DOHH2 (cell line): Measurements from ENCODE around the gene DNAL4.

Experiments
- H3F3A ChIP-seq: fragments of 200-600 bp; sonication (generic), shearing (Covaris generic); 2 replicates; pipeline ENCODE4 v1.6.0; 2016; ENCODE audit warnings: antibody characterized with exemption, mild to moderate bottlenecking; ENCODE audit not compliant: control insufficient read depth, insufficient read depth
- H3K27ac ChIP-seq: fragments of 200-600 bp; sonication (generic); 2 replicates; pipeline ENCODE4 v1.5.1; 2014; ENCODE audit warnings: low read depth, mild to moderate bottlenecking, low read length, moderate library complexity
- H3K27me3 ChIP-seq: fragments of 200-600 bp; sonication (generic); 2 replicates; pipeline ENCODE4 v1.6.1; 2014; ENCODE audit warnings: mild to moderate bottlenecking, low read length, mixed read lengths; ENCODE audit not compliant: control insufficient read depth
- H3K36me3 ChIP-seq: fragments of 200-600 bp; sonication (generic); 2 replicates; pipeline ENCODE4 v1.6.1; 2014; ENCODE audit warnings: mild to moderate bottlenecking, low read length, moderate library complexity, mixed read lengths; ENCODE audit not compliant: control insufficient read depth
- H3K4me1 ChIP-seq: fragments of 200-600 bp; sonication (generic); 2 replicates; pipeline ENCODE4 v1.6.1; 2014; ENCODE audit warnings: mild to moderate bottlenecking, low read length, mixed read lengths; ENCODE audit not compliant: control insufficient read depth
- H3K4me2 ChIP-seq: fragments of 200-600 bp; sonication (generic); 2 replicates; pipeline ENCODE4 v1.6.0; 2014; ENCODE audit warnings: mild to moderate bottlenecking, low read length, moderate library complexity
- H3K4me3 ChIP-seq: fragments of 200-600 bp; sonication (generic); 2 replicates; pipeline ENCODE4 v1.5.1; 2014; ENCODE audit warnings: mild to moderate bottlenecking, low read length, mixed read lengths
- H3K79me2 ChIP-seq: fragments of 200-600 bp; sonication (generic); 2 replicates; pipeline ENCODE4 v1.6.1; 2014; ENCODE audit warnings: mild to moderate bottlenecking, low read length, mixed read lengths; ENCODE audit not compliant: control insufficient read depth
- H3K9me2 ChIP-seq: fragments of 200-600 bp; sonication (generic); replicated peaks from 2 replicates; pipeline ENCODE4 v1.6.1; 2014; ENCODE audit warnings: mild to moderate bottlenecking, low read length, mixed read lengths; ENCODE audit not compliant: control insufficient read depth
- H3K9me3 ChIP-seq: fragments of 200-600 bp; sonication (generic); 2 replicates; pipeline ENCODE4 v1.6.1; 2014; ENCODE audit warnings: antibody characterized with exemption, low read length, mixed read lengths; ENCODE audit not compliant: control insufficient read depth, insufficient read depth
- H4K20me1 ChIP-seq: fragments of 200-600 bp; sonication (generic); 2 replicates; pipeline ENCODE4 v1.6.0; 2014; ENCODE audit warnings: low read depth, mild to moderate bottlenecking, antibody characterized with exemption, low read length, moderate library complexity; ENCODE audit not compliant: control insufficient read depth, insufficient read depth
- EZH2phosphoT487 ChIP-seq: fragments of 200-600 bp; sonication (generic); IDR thresholded peaks from 2 replicates; pipeline ENCODE4 v1.6.1; 2017; ENCODE audit warnings: borderline replicate concordance, mild to moderate bottlenecking, antibody characterized with exemption, low read length, moderate library complexity, mixed read lengths
- TF ChIP-seq, protein P1 (sequence below): fragments of 200-600 bp; sonication (generic); IDR thresholded peaks from one replicate; pipeline ENCODE4 v1.5.1; 2014; ENCODE audit warnings: antibody characterized with exemption, mild to moderate bottlenecking, low read depth, low read length; ENCODE audit not compliant: poor library complexity, severe bottlenecking

DNAL4 gene

DNA sequence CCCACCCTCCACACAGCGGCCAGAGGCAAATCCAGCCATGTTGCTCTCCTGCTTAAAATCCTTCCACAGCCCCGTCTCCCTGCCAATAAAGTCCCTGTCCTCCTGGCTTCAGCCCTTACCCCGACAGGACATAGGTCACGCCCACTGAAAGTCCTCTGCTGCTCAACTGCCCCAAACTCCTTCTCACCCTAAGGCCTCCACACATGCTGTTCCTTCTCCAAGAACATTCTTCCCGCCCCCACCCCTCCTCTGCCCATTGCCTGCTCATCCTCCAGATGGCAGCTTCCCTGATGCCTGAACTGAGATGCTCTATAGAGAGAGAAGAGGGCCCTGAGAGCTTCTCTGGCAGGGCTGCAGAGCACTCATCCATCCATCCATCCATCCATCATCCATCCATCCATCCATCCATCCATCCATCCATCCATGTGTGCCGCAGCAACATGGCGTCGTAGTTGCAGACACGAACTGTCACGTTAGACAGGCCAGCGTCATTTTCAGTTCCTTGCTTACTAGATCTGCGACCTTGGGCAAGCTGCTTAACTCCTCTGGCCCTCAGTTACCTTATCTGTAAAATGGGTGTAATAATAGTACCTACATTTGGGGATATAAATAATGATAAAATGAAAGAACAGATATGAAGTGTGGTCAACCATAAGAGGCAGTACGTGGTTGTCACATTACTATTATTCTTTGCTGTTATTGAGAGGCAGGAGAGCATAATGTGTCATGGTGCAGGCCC is 40.4 kb upstream of the DNAL4 start:
- Histone ChIP-seq H3K4me3 (no peak overlapping the region), H3K36me3 (no peaks in the 10 kb centered on the region), H3K27ac (no peak overlapping the region), H4K20me1 (no peaks in the 10 kb centered on the region), H3K27me3 (no peaks in the 10 kb centered on the region), H3K4me2 (no peak overlapping the region), H3K4me1 (no peaks in the 10 kb centered on the region), H3K9me3 (no peaks in the 10 kb centered on the region), H3K9me2 (no peaks in the 10 kb centered on the region), H3F3A (no peaks in the 10 kb centered on the region), H3K79me2 (no peaks in the 10 kb centered on the region)
- TF ChIP-seq EZH2phosphoT487, result no peak
- TF ChIP-seq, protein P1, sequence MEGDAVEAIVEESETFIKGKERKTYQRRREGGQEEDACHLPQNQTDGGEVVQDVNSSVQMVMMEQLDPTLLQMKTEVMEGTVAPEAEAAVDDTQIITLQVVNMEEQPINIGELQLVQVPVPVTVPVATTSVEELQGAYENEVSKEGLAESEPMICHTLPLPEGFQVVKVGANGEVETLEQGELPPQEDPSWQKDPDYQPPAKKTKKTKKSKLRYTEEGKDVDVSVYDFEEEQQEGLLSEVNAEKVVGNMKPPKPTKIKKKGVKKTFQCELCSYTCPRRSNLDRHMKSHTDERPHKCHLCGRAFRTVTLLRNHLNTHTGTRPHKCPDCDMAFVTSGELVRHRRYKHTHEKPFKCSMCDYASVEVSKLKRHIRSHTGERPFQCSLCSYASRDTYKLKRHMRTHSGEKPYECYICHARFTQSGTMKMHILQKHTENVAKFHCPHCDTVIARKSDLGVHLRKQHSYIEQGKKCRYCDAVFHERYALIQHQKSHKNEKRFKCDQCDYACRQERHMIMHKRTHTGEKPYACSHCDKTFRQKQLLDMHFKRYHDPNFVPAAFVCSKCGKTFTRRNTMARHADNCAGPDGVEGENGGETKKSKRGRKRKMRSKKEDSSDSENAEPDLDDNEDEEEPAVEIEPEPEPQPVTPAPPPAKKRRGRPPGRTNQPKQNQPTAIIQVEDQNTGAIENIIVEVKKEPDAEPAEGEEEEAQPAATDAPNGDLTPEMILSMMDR, result no peak

DNA sequence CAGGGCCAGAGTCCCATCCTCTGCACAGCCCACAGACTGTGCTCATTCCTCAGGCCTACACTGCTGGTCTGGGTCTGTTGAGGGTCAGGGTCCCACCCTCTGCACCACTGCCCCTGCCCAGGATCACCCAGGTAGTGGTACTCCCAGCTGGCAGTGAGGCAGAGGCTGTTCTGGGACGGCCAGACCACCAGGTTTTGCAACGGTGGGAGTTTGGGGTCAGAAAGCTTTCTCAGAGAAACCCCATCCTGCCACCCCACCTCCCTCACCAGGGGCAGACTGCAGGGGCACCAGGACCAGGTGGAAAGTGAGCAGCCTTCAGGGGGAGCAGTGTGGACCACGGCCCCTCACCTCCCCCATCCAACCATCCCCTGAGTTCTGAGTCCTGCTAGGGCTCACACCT is 39.1 kb upstream of the DNAL4 start:
- Histone ChIP-seq H3K27ac (no peak overlapping the region), H3K36me3 (no peaks in the 10 kb centered on the region), H3K9me3 (no peaks in the 10 kb centered on the region), H3K4me3 (no peak overlapping the region), H3K4me2 (no peak overlapping the region), H3K79me2 (no peaks in the 10 kb centered on the region), H3K27me3 (no peaks in the 10 kb centered on the region), H3K9me2 (no peaks in the 10 kb centered on the region), H3K4me1 (no peaks in the 10 kb centered on the region), H4K20me1 (no peaks in the 10 kb centered on the region), H3F3A (no peaks in the 10 kb centered on the region)
- TF ChIP-seq EZH2phosphoT487, result no peak
- TF ChIP-seq, protein P1, result no peak

DNA sequence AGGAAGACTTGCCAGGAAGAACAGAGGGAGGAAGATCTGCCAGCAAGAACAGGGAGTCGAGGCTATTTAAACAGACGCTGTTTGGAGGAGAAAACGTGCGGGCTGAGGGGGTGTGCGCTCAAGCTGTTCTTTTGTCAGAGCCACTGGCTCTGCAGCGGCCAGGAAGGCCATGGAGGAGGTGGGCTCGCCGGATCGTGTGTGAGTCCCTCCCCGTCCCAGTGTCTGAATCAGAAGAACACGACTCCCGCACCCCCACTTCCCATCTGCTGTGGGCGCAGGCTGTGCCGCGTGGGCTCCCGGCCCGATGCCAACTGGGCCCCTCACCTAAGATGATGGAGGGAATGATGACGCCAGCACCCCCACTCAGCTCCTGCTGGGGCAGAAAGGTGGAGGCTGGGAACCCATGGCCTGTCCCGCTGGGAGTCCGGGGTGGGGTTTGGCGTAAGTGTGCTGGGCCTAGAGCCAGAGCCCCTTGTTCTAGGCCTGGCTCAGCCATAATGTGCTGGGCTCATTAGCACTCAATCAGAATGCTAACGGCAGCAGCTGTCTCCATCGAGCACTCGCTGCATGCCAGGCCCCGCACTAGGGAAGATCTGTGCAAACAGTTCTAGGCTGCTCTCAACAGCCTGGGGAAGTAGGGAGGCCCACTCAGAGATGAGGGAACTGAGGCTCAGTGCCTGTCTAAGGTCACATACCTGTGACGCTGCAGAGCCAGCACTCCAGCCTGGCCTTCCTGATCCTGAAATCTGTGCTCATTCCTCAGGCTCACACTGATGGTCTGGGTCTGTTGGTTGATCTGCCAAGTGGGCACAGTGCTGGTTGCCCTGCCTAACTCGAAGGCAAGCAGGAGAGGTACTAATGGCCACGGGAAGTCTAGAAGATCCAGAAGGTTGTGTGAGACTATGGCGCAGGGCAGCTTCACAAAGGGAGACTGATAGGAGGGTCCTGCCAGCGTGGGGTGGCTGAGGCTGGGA is 38.3 kb upstream of the DNAL4 start:
- Histone ChIP-seq H4K20me1 (no peaks in the 10 kb centered on the region), H3K4me3 (no peak overlapping the region), H3K36me3 (no peaks in the 10 kb centered on the region), H3K9me3 (no peaks in the 10 kb centered on the region), H3K4me2 (no peak overlapping the region), H3K79me2 (no peaks in the 10 kb centered on the region), H3F3A (no peaks in the 10 kb centered on the region), H3K27ac (no peak overlapping the region), H3K27me3 (no peaks in the 10 kb centered on the region), H3K9me2 (no peaks in the 10 kb centered on the region), H3K4me1 (no peaks in the 10 kb centered on the region)
- no peak for TF ChIP-seq EZH2phosphoT487
- TF ChIP-seq, protein P1, result no peak
